ENCODE results near the gene VPS4A. TPM values are rescaled to one million over a fixed set of nuclear protein-coding genes. Genes with fewer than 3 reads are reported as not detected.

Gene VPS4A
- polyA plus RNA-seq, 1 donor (not counting 4 experiments of a cell fraction or from before 2014, with no cell fraction given): 18.2 TPM

DNA sequence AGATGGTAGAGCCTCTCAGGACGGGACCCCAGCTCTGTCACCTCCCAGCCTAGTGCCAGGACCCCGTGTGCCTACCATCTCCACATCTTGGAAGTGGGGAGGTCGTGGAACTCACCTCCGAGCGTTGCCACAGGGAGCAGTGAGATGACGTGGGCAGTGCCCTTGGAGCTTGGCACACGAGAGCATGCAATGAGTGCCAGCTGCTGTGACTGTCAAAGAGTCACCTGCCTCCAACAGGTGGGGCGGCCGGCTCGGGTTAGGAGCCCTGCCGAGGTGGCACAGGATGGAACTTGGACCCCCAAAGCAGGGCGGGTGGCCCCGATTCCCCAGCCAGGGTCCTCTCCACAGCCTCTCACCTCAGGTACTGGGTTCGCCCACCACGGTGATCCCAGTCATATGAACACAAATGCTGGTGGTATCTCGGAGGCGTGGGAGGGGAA lies 5.5 kb downstream of the VPS4A start:
- peaks cover 3% of the 10 kb centered on the region for H3K9me1 ChIP-seq (ENCODE audit: control insufficient read depth, extremely low read depth, insufficient read depth, low read length)
- peaks cover 5% of the 10 kb centered on the region for H3K4me1 ChIP-seq (ENCODE audit: control insufficient read depth, extremely low read depth, insufficient read depth, low read length)
- no peak overlapping the region for H3K4me2 ChIP-seq (ENCODE audit: control insufficient read depth, extremely low read depth, insufficient read depth, low read depth, low read length)
- H3K9me3 ChIP-seq (ENCODE audit: control insufficient read depth, low read depth, low read length): no peaks in the 10 kb centered on the region
- H3K27ac ChIP-seq (ENCODE audit: control insufficient read depth, insufficient read depth, low read length): no peak overlapping the region
- H4K20me1 ChIP-seq (ENCODE audit: control insufficient read depth, extremely low read depth, insufficient read depth, low read length): peaks cover 9% of the 10 kb centered on the region
- dilution Hi-C loops (cut with MboI; ENCODE audit: extremely low pct_ligation_motif_present, low sequenced_read_pairs): no loop called here
- H3K79me2 ChIP-seq (ENCODE audit: control insufficient read depth, insufficient read depth, low read length): peaks cover 60% of the 10 kb centered on the region
- DNase-seq (ENCODE audit: low read depth, low spot score) (no peak), FAIRE-seq (no peak)
- H3K4me3 ChIP-seq (ENCODE audit: control insufficient read depth in 2 of 3, extremely low read depth in 1 of 3, insufficient read depth in 2 of 3, low read depth in 1 of 3, low read length in 3 of 3): no peak overlapping the region
- TF ChIP-seq EZH2 (IDR thresholded peaks at IDR 0.05; ENCODE audit: low read length): no peak
- TF ChIP-seq, protein P1, sequence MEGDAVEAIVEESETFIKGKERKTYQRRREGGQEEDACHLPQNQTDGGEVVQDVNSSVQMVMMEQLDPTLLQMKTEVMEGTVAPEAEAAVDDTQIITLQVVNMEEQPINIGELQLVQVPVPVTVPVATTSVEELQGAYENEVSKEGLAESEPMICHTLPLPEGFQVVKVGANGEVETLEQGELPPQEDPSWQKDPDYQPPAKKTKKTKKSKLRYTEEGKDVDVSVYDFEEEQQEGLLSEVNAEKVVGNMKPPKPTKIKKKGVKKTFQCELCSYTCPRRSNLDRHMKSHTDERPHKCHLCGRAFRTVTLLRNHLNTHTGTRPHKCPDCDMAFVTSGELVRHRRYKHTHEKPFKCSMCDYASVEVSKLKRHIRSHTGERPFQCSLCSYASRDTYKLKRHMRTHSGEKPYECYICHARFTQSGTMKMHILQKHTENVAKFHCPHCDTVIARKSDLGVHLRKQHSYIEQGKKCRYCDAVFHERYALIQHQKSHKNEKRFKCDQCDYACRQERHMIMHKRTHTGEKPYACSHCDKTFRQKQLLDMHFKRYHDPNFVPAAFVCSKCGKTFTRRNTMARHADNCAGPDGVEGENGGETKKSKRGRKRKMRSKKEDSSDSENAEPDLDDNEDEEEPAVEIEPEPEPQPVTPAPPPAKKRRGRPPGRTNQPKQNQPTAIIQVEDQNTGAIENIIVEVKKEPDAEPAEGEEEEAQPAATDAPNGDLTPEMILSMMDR (optimal IDR thresholded peaks at IDR 0.05 in 1 of 3, IDR thresholded peaks at IDR 0.05 in 1 of 3, conservative IDR thresholded peaks at IDR 0.05 in 1 of 3; ENCODE audit: extremely low read depth in 1 of 3, insufficient read depth in 2 of 3, low read length in 3 of 3): no peak
- H3K27me3 ChIP-seq (ENCODE audit: control insufficient read depth, extremely low read depth, insufficient read depth, low read length): no peaks in the 10 kb centered on the region
- H3K9ac ChIP-seq (ENCODE audit: control insufficient read depth, extremely low read depth, insufficient read depth, low read length): no peak overlapping the region
- H3K36me3 ChIP-seq (ENCODE audit: control insufficient read depth in 2 of 2, extremely low read depth in 1 of 2, insufficient read depth in 2 of 2, low read length in 2 of 2): peaks cover 43 to 47% of the 10 kb centered on the region in 2 experiments
- no peak overlapping the region for H2AFZ ChIP-seq (ENCODE audit: control insufficient read depth, low read length)

DNA sequence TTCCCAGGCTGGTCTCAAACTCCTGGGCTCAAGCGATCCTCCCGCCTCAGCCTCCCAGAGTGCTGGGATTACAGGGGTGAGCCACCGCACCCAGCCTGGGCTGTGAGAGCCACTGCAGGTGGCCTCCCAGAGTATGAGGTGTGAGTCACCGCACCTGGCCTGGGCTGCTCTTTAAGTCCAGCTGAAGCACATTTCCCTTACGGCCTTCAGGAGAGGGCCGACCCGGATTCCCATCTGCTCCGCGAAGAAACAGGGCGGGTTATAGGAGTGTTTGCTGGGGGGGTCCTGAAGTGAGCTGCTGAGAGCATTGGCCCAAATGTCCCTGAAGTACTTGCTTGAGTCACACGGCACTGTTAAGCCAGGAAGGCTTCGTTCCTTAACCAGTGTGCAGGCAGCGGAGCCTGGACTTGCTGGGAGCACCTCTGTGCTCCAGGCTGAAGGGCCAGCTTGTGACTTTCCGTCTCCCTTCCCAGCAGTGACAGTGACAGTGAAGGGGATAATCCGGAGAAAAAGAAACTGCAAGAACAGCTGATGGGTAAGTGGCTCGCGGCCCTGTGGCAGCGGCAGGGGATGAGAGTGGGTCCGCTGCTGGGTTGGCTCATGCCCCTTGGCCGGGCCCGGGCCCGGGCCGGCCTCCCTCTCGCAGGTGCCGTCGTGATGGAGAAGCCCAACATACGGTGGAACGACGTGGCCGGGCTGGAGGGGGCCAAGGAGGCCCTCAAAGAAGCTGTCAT lies 7.2 kb downstream of the VPS4A start:
- H3K36me3 ChIP-seq (ENCODE audit: control insufficient read depth in 2 of 2, extremely low read depth in 1 of 2, insufficient read depth in 2 of 2, low read length in 2 of 2): peaks cover 56 to 58% of the 10 kb centered on the region in 2 experiments
- H4K20me1 ChIP-seq (ENCODE audit: control insufficient read depth, extremely low read depth, insufficient read depth, low read length): peaks cover 7% of the 10 kb centered on the region
- H3K27ac ChIP-seq (ENCODE audit: control insufficient read depth, insufficient read depth, low read length): no peak overlapping the region
- no peak overlapping the region for H3K4me2 ChIP-seq (ENCODE audit: control insufficient read depth, extremely low read depth, insufficient read depth, low read depth, low read length)
- dilution Hi-C loops (cut with MboI; ENCODE audit: extremely low pct_ligation_motif_present, low sequenced_read_pairs): no loop called here
- no peak overlapping the region for H3K9ac ChIP-seq (ENCODE audit: control insufficient read depth, extremely low read depth, insufficient read depth, low read length)
- no peaks in the 10 kb centered on the region for H3K9me3 ChIP-seq (ENCODE audit: control insufficient read depth, low read depth, low read length)
- H3K9me1 ChIP-seq (ENCODE audit: control insufficient read depth, extremely low read depth, insufficient read depth, low read length): no peaks in the 10 kb centered on the region
- H3K79me2 ChIP-seq (ENCODE audit: control insufficient read depth, insufficient read depth, low read length): peaks cover 54% of the 10 kb centered on the region
- H2AFZ ChIP-seq (ENCODE audit: control insufficient read depth, low read length): no peak overlapping the region
- H3K27me3 ChIP-seq (ENCODE audit: control insufficient read depth, extremely low read depth, insufficient read depth, low read length): no peaks in the 10 kb centered on the region
- DNase-seq (ENCODE audit: low read depth, low spot score) (no peak), FAIRE-seq (no peak)
- no peak overlapping the region for H3K4me3 ChIP-seq (ENCODE audit: control insufficient read depth in 2 of 3, extremely low read depth in 1 of 3, insufficient read depth in 2 of 3, low read depth in 1 of 3, low read length in 3 of 3)
- TF ChIP-seq, protein P1 (optimal IDR thresholded peaks at IDR 0.05 in 1 of 3, IDR thresholded peaks at IDR 0.05 in 1 of 3, conservative IDR thresholded peaks at IDR 0.05 in 1 of 3; ENCODE audit: extremely low read depth in 1 of 3, insufficient read depth in 2 of 3, low read length in 3 of 3): no peak
- TF ChIP-seq EZH2 (IDR thresholded peaks at IDR 0.05; ENCODE audit: low read length): no peak
- H3K4me1 ChIP-seq (ENCODE audit: control insufficient read depth, extremely low read depth, insufficient read depth, low read length): no peaks in the 10 kb centered on the region
